Bone marrow (tissue), 2 donors: ENCODE results near the gene C1orf159.
"Not testable (repeated sequence)": the region's sequence is repeated elsewhere in the genome, so short reads cannot be mapped to it uniquely, and the experiment has no call there.

Experiments
- DNase-seq, 2 donors: peaks; one replicate each; lab custom pipeline; 2025; lab: John Stamatoyannopoulos, UW

Gene C1orf159

GRCh38 chr1:1118011-1118875 lies 2.4 kb upstream of the C1orf159 start:
- no peak for DNase-seq

- DNase-seq = no peak
Measured at GRCh38 chr1:1117469-1117831, 1.6 kb upstream of the C1orf159 start.

DNA sequence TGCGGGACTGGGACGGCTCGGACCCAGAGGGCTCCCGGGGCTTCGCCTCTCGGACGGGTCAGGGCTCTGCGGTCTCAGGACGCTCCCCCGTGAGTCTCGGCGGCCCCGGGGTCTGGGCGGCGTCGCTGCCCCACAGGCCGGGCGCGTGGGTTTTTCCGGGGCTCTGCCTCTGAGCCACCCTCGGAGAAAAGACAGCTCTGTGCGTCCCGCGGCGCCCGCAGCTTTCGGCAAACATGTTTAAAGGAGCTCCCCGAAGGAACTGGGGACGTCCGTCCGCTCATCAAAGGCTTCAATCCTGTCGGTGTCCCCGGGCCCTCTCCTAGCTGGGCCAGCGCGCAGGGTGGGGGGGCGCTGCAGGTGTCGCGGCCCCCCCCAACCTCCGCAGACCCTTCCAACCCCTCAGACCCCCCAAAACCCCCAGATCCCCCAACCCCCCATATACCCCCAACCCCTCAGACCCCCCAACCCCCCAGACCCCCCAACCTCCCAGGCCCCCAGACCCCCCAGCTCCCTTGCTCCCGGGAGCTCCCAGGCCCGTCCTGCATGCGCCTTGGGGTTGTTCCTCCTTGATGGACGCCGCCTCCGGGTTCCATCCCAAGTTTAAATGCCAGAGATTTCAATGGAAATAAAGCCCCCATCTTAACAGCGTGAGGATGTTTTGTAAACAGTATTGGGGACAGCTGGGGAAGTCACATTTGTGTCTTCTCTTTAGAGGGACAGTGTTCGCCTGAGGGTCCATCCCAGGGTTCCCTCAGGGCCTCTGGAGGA lies 996 bp upstream of the C1orf159 start:
- no peak for DNase-seq

DNA sequence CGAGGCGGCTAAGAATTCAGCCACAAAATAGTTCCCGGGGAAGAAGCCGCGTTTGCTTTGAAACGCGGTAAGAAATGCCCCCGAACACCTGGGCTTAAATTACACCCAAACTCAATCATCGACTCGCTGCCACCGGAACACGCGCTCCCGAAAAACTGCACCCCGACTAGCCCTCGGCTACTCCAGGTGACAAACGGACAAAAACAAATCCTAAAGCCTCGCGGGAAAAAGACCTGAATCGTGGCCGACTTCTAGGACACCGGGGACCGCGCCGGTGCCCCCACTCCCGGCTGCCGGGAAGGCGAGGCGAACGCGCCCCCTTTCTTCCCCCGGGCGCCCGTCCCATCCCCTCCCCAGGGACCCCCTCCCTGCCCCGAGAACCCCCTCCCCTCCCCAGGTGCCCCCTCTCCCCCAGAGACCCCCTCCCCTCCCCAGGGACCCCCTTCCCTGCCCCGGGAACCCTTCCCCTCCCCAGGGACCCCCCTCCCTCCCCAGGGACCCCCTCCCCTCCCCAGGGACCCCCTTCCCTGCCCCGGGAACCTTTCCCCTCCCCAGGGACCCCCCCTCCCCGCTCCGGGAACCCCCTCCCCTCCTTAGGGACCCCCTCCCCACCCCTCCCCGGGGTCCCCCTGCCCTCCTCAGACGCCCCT lies 628 bp downstream of the C1orf159 start:
- DNase-seq = no peak

GRCh38 chr1:1114431-1114830 lies 1.5 kb downstream of the C1orf159 start:
- no peak for DNase-seq

- no peak for DNase-seq
Measured at GRCh38 chr1:1112237-1112985, 3.5 kb downstream of the C1orf159 start.

DNA sequence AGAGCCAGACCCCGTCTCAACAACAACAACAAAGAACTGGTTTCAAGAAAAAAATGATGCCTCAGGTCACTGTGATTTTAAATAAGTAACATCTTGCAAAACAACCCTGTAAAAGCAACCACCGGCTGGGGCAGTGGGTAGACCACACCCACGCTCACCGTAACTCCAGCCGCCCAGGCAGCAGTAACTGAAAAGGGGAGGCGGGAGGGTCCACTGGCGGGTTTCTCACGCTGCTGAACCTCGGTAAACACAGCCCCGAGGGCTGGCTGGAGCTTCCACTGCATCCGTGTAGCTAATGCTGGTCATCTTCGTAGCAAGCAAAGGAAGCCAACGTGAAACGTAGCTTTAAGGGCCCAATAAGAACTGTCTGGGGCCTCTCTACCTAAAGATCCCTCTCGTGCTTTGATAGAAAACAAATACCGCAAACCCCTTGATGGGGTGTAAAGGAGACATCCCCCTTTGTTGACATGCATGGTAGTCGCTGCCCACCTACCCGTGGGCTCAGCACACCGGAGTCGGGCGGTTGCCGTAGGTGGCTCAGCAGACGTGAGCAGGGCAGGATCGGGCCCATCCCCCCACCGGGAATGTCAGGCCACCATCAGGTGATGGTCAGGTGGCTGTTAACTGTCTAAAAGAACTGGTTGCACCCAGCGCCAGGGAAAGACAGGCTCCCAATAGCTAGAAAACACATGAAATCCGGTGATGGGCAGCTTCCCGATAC lies 4.2 kb downstream of the C1orf159 start:
- no peak for DNase-seq

DNA sequence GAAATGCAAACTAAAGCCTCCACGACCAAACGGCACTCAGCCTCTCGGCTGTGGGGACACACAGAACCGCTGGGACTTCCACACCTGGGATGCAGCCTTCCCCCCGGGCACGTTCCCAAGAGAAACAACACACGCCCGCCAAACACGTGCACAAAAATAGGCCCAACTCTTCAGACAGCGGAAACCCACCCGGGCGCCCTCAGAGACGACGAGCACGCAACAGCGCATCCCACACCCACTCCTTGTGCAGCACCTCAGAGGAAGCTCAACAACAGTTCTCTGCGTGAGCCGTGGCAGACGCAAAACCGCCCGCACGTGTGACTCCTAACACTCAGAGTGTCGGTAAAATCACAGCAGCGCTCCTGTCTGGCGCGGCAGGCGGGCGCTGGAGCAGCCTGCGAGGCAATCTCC lies 5.3 kb downstream of the C1orf159 start:
- no peak for DNase-seq

GRCh38 chr1:1109743-1110142 lies 6.1 kb downstream of the C1orf159 start:
- DNase-seq = no peak

DNA sequence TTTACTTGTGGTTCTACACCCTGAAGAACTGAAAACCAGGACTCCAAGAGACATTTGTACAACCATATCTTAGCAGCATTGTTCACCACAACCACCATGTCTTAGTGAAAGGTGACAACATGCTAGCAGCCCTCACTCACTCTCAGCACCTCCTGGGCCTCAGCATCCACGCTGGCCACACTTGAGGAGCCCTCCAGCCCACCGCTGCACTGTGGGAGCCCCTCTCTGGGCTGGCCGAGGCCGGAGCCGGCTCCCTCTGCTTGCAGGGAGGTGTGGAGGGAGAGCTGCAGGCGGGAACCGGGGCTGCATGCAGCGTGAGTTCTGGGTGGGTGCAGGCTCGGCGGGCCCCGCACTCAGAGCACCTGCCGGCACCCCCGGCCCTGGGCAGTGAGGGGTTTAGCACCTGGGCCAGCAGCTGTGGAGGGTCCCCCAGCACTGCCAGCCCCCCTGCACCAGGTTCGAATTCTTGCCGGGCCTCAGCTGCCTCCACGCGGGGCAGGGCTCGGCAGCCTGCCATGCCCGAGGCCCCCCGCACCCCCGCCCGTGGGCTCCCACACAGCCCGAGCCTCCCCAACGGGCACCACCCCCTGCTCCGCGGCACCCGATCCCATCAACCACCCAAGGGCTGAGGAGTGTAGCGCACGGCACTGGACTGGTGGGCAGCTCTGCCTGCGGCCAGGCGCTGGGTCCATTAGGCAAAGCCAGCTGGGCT lies 9.2 kb downstream of the C1orf159 start:
- no peak for DNase-seq

DNA sequence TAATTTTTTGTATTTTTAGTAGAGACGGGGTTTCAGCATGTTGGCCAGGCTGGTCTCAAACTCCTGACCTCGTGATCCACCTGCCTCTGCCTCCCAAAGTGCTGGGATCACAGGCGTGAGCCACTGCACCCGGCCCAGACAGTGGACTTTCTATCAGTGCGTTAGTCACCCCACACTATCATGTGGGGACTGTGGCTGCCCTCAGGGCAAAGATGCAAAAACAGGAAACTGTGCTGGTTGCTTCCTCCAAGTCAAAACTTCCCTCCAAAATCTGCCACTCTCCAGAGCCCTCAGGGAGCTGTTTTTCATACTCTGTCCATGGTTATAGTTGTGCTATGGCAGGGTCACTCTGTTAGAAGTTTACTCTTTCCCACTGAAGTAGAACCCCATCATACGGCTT lies 11.7 kb downstream of the C1orf159 start:
- peak in 1 of 2 donors; percentile 56 for DNase-seq

DNA sequence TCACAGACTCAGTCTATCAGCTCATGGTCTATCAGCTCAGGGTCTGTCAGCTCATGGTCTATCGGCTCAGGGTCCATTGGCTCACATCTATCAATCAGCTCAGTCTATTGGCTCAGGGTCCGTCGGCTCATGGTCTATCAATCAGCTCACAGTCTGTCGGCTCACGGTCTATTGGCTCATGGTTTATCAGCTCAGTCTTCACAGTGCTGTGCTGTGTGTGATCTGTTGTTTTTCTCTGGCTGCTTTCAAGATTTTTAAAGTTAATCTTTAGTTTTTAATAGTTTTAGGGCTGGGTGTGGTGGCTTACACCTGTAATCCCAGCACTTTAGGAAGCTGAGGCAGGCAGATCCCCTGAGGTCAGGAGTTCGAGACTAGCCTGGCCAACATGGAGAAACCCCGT lies 14.4 kb downstream of the C1orf159 start:
- DNase-seq = no peak

GRCh38 chr1:1100296-1100695 lies 15.6 kb downstream of the C1orf159 start:
- DNase-seq = no peak

GRCh38 chr1:1099506-1100183 lies 16.2 kb downstream of the C1orf159 start:
- no peak for DNase-seq

- no peak for DNase-seq
Measured at GRCh38 chr1:1098681-1099421, 17.0 kb downstream of the C1orf159 start.

DNA sequence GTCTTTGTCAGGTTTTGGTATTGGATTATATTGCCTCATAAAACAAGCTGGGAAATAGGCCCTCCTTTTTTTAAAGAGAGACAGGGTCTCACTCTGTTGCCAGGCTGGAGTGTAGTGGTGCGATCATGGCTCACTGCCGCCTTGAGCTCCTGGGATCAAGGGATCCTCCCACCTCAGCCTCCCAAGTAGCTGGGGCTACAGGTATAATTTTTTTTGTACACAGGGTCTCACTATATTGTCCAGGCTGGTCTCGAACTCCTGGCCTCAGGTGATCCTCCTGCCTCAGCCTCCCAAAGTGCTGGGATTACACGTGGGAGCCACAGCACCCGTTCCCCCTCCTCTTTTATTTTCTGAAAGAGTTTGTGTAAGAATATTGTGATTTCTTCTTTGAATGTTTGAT lies 19.8 kb downstream of the C1orf159 start:
- not testable (repeated sequence) for DNase-seq

DNA sequence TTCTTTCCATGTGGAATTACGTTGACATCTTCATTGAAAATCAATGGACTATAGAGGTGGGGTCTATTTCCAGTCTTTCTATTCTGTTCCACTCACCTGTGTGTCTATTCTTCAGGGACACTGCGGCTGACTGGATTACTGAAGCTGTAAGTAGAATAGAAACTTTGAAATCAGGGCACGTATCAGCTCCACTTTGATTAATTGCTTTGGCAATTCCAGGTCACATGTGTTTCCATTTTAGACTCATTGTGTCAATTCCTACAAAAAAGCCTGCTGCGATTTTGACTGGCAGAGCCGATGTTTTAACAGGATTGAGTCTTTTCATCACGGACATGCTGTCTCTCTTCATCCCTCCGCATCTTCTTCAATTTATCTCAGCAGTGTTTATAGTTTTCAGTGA lies 20.9 kb downstream of the C1orf159 start:
- DNase-seq = no peak

GRCh38 chr1:1093610-1093943 lies 22.3 kb downstream of the C1orf159 start:
- DNase-seq = no peak

DNA sequence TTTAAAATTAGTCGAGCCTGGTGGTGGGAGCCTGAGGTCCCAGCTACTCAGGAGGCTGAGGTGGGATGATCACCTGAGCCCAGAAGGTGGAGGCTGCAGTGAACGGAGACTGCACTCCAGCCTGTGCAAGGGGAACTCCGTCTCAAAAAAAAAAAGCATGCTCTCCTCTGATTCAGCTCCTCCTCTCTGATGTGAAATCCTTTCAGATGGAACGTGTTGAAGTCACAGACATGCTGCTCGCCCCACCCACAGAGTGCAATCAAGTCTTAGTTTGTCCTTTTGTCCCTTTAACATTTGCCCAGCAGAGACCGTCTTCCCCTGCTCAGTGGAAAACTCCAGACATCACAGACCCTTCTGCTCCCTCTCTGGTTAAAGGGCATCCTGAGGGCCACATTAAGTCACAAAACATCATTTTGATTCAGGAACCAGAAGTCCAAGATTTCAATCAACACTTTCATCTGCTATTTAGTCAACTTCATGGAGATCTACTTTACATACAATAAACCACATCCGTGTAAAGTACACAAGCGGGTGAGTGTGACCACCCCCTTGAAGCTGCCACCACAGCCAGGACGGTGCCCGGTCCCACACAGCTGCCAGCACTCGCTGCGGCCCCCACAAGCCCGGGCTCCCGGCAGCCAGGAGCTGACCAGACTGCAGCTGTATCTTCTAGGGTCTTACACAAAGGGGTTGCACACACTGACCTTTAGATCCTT lies 22.8 kb downstream of the C1orf159 start:
- no peak for DNase-seq
